ENCODE results near the gene DERL3.

Gene DERL3

DNA sequence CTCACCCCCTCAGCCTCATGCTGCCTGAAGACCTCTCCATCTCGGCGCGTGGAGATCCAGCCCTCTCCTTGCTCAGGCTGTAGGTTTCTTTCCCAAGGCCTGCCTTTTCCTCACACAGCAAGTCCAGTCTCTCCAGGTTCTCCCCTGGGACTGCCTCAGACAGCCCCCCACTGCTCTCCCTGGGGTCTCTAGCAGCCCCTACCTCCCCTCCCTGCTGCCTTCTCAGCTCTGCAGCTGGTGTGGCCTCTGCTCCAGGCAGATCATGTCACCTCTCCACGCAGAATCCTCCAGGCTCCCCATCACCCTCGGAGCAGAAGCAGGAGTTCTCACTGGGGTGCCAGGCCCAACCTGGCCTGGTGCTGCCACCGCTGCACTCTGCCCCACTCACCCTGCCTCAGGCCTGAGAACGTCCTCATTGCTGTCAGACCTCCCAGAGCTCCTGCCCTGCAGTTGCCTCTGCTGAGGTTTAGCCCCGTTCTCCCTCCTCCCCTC is 36.9 kb downstream of the DERL3 start:
- DNase-seq (ENCODE audit: low read depth): no peak

- no peak for DNase-seq (ENCODE audit: low read depth)
Measured at GRCh38 chr22:23801238-23801821, 37.5 kb downstream of the DERL3 start.

- DNase-seq (ENCODE audit: low read depth): no peak
Measured at GRCh38 chr22:23800297-23801237, 38.2 kb downstream of the DERL3 start.

- DNase-seq (ENCODE audit: low read depth): peak; percentile 73
Measured at GRCh38 chr22:23796461-23796860, 42.3 kb downstream of the DERL3 start.

DNA sequence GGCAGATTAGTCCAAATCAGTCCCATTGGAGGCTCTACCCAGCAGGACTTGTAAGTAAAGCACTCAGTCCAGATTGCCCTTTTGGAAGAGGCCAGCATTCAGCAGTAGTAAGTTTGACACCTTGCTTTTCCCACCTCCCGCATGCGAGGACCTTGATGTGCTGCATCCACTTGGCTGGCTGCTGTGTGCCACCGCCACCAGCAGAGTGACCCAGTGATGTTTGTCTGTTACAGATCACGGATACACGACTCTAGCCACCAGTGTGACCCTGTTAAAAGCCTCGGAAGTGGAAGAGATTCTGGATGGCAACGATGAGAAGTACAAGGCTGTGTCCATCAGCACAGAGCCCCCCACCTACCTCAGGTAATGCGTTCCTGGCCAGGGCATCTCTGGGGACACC is 45.5 kb downstream of the DERL3 start:
- DNase-seq (ENCODE audit: low read depth): no peak

- no peak for DNase-seq (ENCODE audit: low read depth)
Measured at GRCh38 chr22:23791738-23792645, 46.8 kb downstream of the DERL3 start.

GRCh38 chr22:23790819-23791737 is 47.7 kb downstream of the DERL3 start:
- DNase-seq (ENCODE audit: low read depth): peak; percentile 80

DNA sequence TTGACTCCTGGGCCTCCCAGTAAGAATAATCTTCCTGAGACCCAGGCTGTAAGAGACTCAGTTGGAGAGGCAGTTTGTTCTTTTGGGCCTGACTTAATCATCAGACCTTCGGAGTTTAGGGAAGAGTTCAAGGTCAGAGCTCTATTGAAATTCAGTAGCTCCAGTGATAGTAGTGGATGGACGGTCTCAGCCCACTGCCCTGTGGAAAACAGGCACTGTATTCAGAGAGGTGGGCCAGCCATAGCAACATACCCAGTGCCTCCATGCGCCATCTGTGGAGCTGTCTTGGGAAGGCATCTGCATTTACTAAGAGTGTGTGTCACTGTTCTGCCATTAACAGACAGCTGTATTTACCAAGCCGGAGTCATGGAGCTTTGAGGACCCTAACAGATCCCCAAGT is 49.2 kb downstream of the DERL3 start:
- DNase-seq (ENCODE audit: low read depth): no peak

GRCh38 chr22:23789121-23789520 is 49.7 kb downstream of the DERL3 start:
- DNase-seq (ENCODE audit: low read depth): no peak

GRCh38 chr22:23787910-23788309 is 50.9 kb downstream of the DERL3 start:
- DNase-seq (ENCODE audit: low read depth): no peak

DNA sequence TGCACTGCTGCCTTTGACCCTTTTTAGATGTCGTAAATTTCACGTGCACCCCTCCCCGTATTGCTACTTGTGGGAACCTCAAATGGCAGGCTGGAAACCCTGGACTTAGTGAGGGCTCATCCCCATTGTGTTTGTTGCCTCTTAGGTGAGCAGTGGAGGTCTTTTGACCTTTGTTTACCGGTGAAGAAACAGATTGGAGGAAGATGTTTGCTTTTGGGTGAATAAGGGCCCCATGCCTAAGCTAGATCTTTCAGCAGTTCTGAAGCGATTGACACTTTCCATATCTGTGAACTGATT is 51.3 kb downstream of the DERL3 start:
- DNase-seq (ENCODE audit: low read depth): no peak

GRCh38 chr22:23786752-23787599 is 51.8 kb downstream of the DERL3 start, which contains the start of gene SMARCB1:
TSS of gene SMARCB1 (plus strand) at chr22:23786966. CDS start at chr22:23787170, 204 bp downstream.
- peak; percentile 84 for DNase-seq (ENCODE audit: low read depth)

DNA sequence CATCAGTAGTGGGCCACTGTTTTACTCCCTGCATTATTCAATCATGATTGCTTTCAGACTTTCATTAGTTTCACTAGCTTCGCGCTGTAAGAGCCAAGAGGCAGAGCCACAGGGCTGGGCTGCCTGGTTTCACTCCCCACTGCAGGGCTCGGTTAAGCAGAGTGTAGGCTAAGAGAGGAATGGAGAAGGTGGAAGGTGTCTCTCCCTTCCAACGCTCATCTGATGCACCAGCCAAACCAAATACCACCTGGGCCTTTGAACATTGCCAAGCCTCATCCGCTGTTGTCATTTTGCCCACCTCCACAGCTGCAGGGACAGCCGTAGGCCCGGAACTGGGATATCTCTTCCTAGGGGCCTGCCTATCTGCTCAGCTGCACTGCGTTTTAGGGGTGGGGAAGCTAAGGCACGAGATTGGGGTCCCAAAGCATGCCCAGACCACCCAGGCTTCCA is 52.5 kb downstream of the DERL3 start:
- no peak for DNase-seq (ENCODE audit: low read depth)

Measured in GM04504 (cell line).